Ovary (tissue), 3 donors: Measurements from ENCODE around the gene SETBP1.

ENCODE experiments used
- EP300 ChIP-seq: sonication (generic); formaldehyde crosslinking; IDR thresholded peaks from one replicate; pipeline ENCODE4 v1.6.1; 2017; ENCODE audit warnings: antibody characterized with exemption
- POLR2A ChIP-seq: fragments of 450-650 bp; IDR thresholded peaks from one replicate; pipeline ENCODE4 v1.6.1; 2017; ENCODE audit warnings: antibody characterized with exemption, mild to moderate bottlenecking, moderate library complexity
- TF ChIP-seq, protein P1 (sequence below), 3 donors: fragments of 450-650 bp in 2 of 3; fragments of 200-600 bp in 1 of 3; IDR thresholded peaks; one replicate each; pipeline versions ENCODE4 v1.5.1 to v1.8.0; 2016 to 2022; ENCODE audit warnings: antibody characterized with exemption in 3 of 3, mild to moderate bottlenecking in 1 of 3
- donor health status: DM: no; HTN: no; CAD: no.

DNA sequence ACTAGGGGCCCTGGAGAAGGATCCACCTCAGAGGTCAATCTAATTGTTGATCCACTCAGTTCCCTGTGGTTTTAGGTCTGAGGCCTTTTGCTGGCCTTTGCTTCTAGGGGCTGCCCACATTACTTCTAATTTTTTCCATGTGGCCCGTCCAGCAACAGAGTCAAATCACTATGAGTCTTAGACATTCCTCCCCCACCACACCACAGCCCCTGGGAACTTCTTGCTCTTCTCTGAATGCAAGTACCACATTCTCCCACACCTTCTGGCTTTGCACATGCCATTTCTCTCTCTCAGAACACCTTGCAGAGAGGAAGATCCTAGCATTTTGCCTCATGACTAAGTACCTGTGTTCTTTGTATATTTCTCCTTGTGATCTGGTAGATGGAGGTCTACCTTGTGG is 286.9 kb downstream of the SETBP1 start:
- TF ChIP-seq, protein P1, sequence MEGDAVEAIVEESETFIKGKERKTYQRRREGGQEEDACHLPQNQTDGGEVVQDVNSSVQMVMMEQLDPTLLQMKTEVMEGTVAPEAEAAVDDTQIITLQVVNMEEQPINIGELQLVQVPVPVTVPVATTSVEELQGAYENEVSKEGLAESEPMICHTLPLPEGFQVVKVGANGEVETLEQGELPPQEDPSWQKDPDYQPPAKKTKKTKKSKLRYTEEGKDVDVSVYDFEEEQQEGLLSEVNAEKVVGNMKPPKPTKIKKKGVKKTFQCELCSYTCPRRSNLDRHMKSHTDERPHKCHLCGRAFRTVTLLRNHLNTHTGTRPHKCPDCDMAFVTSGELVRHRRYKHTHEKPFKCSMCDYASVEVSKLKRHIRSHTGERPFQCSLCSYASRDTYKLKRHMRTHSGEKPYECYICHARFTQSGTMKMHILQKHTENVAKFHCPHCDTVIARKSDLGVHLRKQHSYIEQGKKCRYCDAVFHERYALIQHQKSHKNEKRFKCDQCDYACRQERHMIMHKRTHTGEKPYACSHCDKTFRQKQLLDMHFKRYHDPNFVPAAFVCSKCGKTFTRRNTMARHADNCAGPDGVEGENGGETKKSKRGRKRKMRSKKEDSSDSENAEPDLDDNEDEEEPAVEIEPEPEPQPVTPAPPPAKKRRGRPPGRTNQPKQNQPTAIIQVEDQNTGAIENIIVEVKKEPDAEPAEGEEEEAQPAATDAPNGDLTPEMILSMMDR (IDR thresholded peaks at IDR 0.05): no peak
- TF ChIP-seq EP300 (no peak), POLR2A (no peak)
